K562 (cell line): ENCODE measurements around the gene VHLL. TPM values are rescaled to one million over a fixed set of nuclear protein-coding genes. Genes with fewer than 3 reads are reported as not detected.
A peak's percentile ranks its signal among the peaks of the same experiment; 100 is the strongest.

Experiments used
- ATAC-seq: fragments of 200-7000 bp; cut with Tn5 transposase; 3 replicates; pipeline ENCODE4 v1.9.1; 2020; ENCODE audit warnings: moderate library complexity
- BruUV-seq: library from RNA; stranded (reverse); fragments of 400-500 nt; replicated peaks from 2 replicates; lab custom pipeline; 2021; lab: Mats Ljungman, UMichigan
- CTCF ChIA-PET: fragments of 300-600 bp; formaldehyde crosslinking; extraction: SDS; loops from one replicate; lab custom pipeline; 2021; ENCODE audit warnings: low intra/inter-chr PET ratio; lab: Yijun Ruan, JAX
- POLR2A ChIA-PET: fragments of 300-600, 350-650 bp; sonication (Branson Sonifier 250); formaldehyde crosslinking; extraction: SDS; loops from one replicate; lab custom pipeline; 2021; ENCODE audit warnings: antibody characterized with exemption, inconsistent platforms; lab: Yijun Ruan, JAX
- DNase-seq, 4 experiments: peaks; one replicate each; pipeline versions ENCODE4 v3.0.0 to v3.0.0-alpha.2; 2011 to 2018; ENCODE audit warnings: low spot score in 3 of 4, mixed read lengths in 3 of 4; ENCODE audit errors: extremely low read depth in 1 of 4
- FAIRE-seq: peaks from 2 replicates; lab custom pipeline; 2011; peaks lifted over from hg19 to GRCh38; lab: Jason Lieb, UNC
- H2AFZ ChIP-seq: 2 replicates; pipeline ENCODE4 v1.6.0; 2011; ENCODE audit warnings: low read depth, low read length, control low read depth, inconsistent platforms
- H3K27ac ChIP-seq: fragments of 200-600 bp; 3 replicates; pipeline ENCODE4 v1.8.0; 2011; ENCODE audit warnings: low read depth, mild to moderate bottlenecking, control low read depth, inconsistent platforms, low read length, moderate library complexity, mixed read lengths; ENCODE audit errors: extremely low read depth
- H3K27me3 ChIP-seq, 2 experiments: fragments of 300-600 bp in 1 of 2; 2 replicates in 1 of 2; 3 replicates in 1 of 2; pipeline versions ENCODE4 v1.6.0 to v1.8.0; 2011; ENCODE audit warnings: inconsistent platforms in 2 of 2, low read length in 2 of 2, mild to moderate bottlenecking in 1 of 2, mixed read lengths in 1 of 2, moderate library complexity in 1 of 2; ENCODE audit not compliant: control insufficient read depth in 2 of 2, insufficient read depth in 2 of 2
- H3K36me3 ChIP-seq: fragments of 300-600 bp; 3 replicates; pipeline ENCODE4 v1.8.0; 2011; ENCODE audit warnings: mild to moderate bottlenecking, low read length, inconsistent platforms; ENCODE audit not compliant: control insufficient read depth, insufficient read depth
- H3K4me1 ChIP-seq, 2 experiments: fragments of 200-600 bp in 1 of 2; replicated peaks in 1 of 2; 2 replicates in 1 of 2; 3 replicates in 1 of 2; pipeline versions ENCODE4 v1.5.1 to v1.8.0; 2011; ENCODE audit warnings: inconsistent platforms in 2 of 2, low read length in 2 of 2, mild to moderate bottlenecking in 1 of 2, mixed read lengths in 1 of 2, moderate library complexity in 1 of 2; ENCODE audit not compliant: control insufficient read depth in 2 of 2, insufficient read depth in 2 of 2
- H3K4me2 ChIP-seq: 2 replicates; pipeline ENCODE4 v1.6.1; 2011; ENCODE audit warnings: low read length, control low read depth, inconsistent platforms, mixed read lengths; ENCODE audit not compliant: insufficient read depth
- H3K4me3 ChIP-seq: fragments of 200-600 bp; sonication (generic), shearing (Covaris generic); 2 replicates; pipeline ENCODE4 v1.5.1; 2016; ENCODE audit warnings: control low read depth, inconsistent platforms
- H3K79me2 ChIP-seq: fragments of 200-600 bp; 3 replicates; pipeline ENCODE4 v1.8.0; 2011; ENCODE audit warnings: low read length, inconsistent platforms; ENCODE audit not compliant: control insufficient read depth, insufficient read depth
- H3K9ac ChIP-seq, 2 experiments: 2 replicates each; pipeline versions ENCODE4 v1.6.0 to v1.6.1; 2011; ENCODE audit warnings: low read depth in 2 of 2, low read length in 2 of 2, control low read depth in 1 of 2, inconsistent platforms in 1 of 2, mild to moderate bottlenecking in 1 of 2, mixed read lengths in 1 of 2; ENCODE audit not compliant: insufficient read depth in 1 of 2
- H3K9me1 ChIP-seq: one replicate; pipeline ENCODE4 v1.6.0; 2011; ENCODE audit warnings: inconsistent platforms, mild to moderate bottlenecking, low read length, moderate library complexity; ENCODE audit not compliant: control insufficient read depth, insufficient read depth
- H3K9me3 ChIP-seq: replicated peaks from 2 replicates; pipeline ENCODE4 v1.5.1; 2011; ENCODE audit warnings: low read depth, low read length, inconsistent platforms; ENCODE audit not compliant: control insufficient read depth, insufficient read depth
- H4K20me1 ChIP-seq: replicated peaks from 2 replicates; pipeline ENCODE4 v1.6.1; 2011; ENCODE audit warnings: low read length, inconsistent platforms, mixed read lengths; ENCODE audit not compliant: control insufficient read depth, insufficient read depth
- BCOR ChIP-seq: fragments of 450-650 bp; IDR thresholded peaks from 2 replicates; pipeline ENCODE4 v1.6.1; 2016
- CEBPB ChIP-seq: fragments of 450-650 bp; IDR thresholded peaks from 2 replicates; pipeline ENCODE4 v1.6.1; 2016; ENCODE audit warnings: missing genetic modification characterization, missing compliant biosample characterization
- ETS2 ChIP-seq: IDR thresholded peaks from 2 replicates; pipeline ENCODE4 v1.6.1; 2016; ENCODE audit warnings: borderline replicate concordance, missing genetic modification characterization, mild to moderate bottlenecking, moderate library complexity, missing compliant biosample characterization; ENCODE audit not compliant: poor library complexity, severe bottlenecking
- HLTF ChIP-seq: fragments of 450-650 bp; IDR thresholded peaks from 2 replicates; pipeline ENCODE4 v1.6.1; 2016
- IRF2 ChIP-seq: sonication (generic); formaldehyde crosslinking; IDR thresholded peaks from 2 replicates; pipeline ENCODE4 v1.8.1; 2022; ENCODE audit warnings: mild to moderate bottlenecking, missing genetic modification reagents
- MAFF ChIP-seq: IDR thresholded peaks from 2 replicates; pipeline ENCODE4 v1.6.1; 2012; ENCODE audit warnings: low read length, improper control_type of control experiment
- SAP30 ChIP-seq: fragments of 200-600 bp; sonication (generic); IDR thresholded peaks from 2 replicates; pipeline ENCODE4 v1.6.1; 2012; ENCODE audit warnings: borderline replicate concordance, low read depth, mild to moderate bottlenecking, moderate library complexity, low read length, control low read depth, inconsistent platforms; ENCODE audit not compliant: insufficient read depth, poor library complexity, severe bottlenecking
- SMAD4 ChIP-seq: fragments of 250-450 bp; sonication (Bioruptor Pico); conservative IDR thresholded peaks from 2 replicates; pipeline ENCODE4 v1.8.0; 2021; ENCODE audit warnings: inconsistent platforms, mild to moderate bottlenecking, moderate library complexity
- SNRNP70 ChIP-seq: fragments of 200-400 bp; formaldehyde crosslinking; optimal IDR thresholded peaks from 2 replicates; pipeline ENCODE3; 2017; ENCODE audit warnings: low read depth, low read length
- SRSF7 ChIP-seq: fragments of 200-400 bp; formaldehyde crosslinking; optimal IDR thresholded peaks from 2 replicates; pipeline ENCODE3; 2017; ENCODE audit warnings: mild to moderate bottlenecking, low read depth, low read length
- ZNF263 ChIP-seq: sonication (generic); formaldehyde crosslinking; IDR thresholded peaks from 2 replicates; pipeline ENCODE4 v1.8.0; 2022; ENCODE audit warnings: mild to moderate bottlenecking, missing genetic modification reagents, borderline replicate concordance
- ZNF696 ChIP-seq: fragments of 250-450 bp; sonication (Bioruptor Pico); conservative IDR thresholded peaks from 2 replicates; pipeline ENCODE4 v1.4.0; 2020; ENCODE audit warnings: mild to moderate bottlenecking, moderate library complexity
- WGBS: fragments of 100-300 bp; shearing (Covaris generic); methylation state at CpG from one replicate; pipeline ENCODE4 v1.1.6; 2016; ENCODE audit warnings: low coverage, mixed read lengths; ENCODE audit not compliant: insufficient coverage; ENCODE audit errors: missing lambda C conversion rate; 5-methylcytosine and 5-hydroxymethylcytosine counted together
- in situ Hi-C: fragments of 300-500 bp; cut with MboI; formaldehyde crosslinking; loops from 4 replicates; pipeline ENCODE4 v1.15.0; 2018; ENCODE audit warnings: inconsistent platforms, mixed read lengths
- intact Hi-C: fragments of 100-400 bp; cut with micrococcal nuclease; formaldehyde crosslinking; loops from 2 replicates; pipeline ENCODE4 v1.14.2; 2022
- polyA plus RNA-seq, 8 experiments: library from polyadenylated mRNA; depleted of rRNA in 4 of 8; stranded (reverse) in 5 of 8; unstranded in 3 of 8; fragments of >200 nt; fragmentation: Nextera tagmentation in 2 of 8; fragmentation: Illumina TruSeq in 1 of 8; extraction: Ambion mirVana in 2 of 8; extraction: Trizol in 1 of 8; gene quantifications; 2 replicates each; pipeline versions ENCODE4 v1.2.1 to v1.2.3, GENCODE V29; 2011 to 2014; ENCODE audit warnings: inconsistent platforms in 1 of 8, missing spikeins in 1 of 8
- total RNA-seq, 7 experiments: library from RNA; depleted of rRNA in 6 of 7; stranded (reverse); fragments of >200 nt in 6 of 7; fragmentation: Illumina TruSeq in 2 of 7; extraction: Trizol in 2 of 7; gene quantifications; 2 replicates each; pipeline versions ENCODE4 v1.2.1 to v1.2.3, GENCODE V29; 2011 to 2021; ENCODE audit warnings: low replicate concordance in 1 of 7
- TF ChIP-seq, protein P1 (sequence below), 2 experiments: fragments of 450-650 bp; IDR thresholded peaks; 2 replicates each; pipeline ENCODE4 v1.6.1; 2018; ENCODE audit warnings: mild to moderate bottlenecking in 2 of 2, low read depth in 1 of 2; ENCODE audit not compliant: partially characterized antibody in 2 of 2

The VHLL gene
- total and polyA plus RNA-seq, 9 of the 15 experiments (the other 6 are each of a cell fraction or from before 2014, with no cell fraction given): not detected

DNA sequence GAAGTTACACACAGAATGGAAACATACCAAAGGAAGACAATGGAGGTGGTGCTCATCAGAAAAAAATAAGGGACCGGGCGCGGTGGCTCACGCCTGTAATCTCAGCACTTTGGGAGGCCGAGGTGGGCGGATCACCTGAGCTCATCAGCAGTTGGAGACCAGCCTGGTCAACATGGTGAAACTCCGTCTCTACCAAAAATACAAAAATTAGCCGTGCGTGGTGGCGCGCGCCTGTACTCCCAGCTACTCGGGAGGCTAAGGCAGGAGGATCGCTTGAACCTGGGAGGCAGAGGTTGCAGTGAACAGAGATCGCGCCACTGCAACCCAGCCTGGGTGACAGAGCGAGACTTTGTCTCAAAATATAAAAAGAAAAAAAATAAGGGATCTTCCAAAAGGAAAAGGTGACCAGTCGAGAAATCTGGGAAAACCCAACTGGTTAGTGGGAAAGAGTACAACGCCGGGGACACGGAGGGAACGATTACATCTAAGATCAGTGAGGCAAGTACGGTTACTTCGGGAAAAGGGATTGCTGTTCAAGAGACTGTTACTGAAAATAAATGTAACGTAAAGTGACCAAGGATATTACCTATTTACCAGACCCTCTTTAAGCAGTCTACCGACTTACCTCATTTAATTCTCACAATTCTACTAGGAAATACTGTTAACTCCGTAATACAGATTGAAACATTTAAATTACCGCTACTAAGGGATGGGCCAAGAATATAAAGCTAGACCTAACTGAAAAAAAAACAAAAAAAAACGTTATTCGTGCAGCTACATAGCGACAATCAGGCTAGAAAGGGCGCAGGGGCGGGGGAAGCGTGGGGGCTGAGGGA is 38.2 kb upstream of the VHLL start:
- POLR2A ChIA-PET: interaction anchor here (0.6 to 1.2 kb wide), 9 partner anchors 15 to 105 kb away, joined by 3 to 5 read pairs (median 3); no protein-coding TSS in a partner anchor
- H3K79me2 ChIP-seq: peaks cover 59% of the 10 kb centered on the region
- DNase-seq: peak in 2 of 4 experiments; percentile 29 to 36
- no peak for TF ChIP-seq SNRNP70
- no peak for TF ChIP-seq CEBPB (tag)
- no peak for TF ChIP-seq ETS2
- no peak for TF ChIP-seq IRF2 (CRISPR knock-in tag)
- TF ChIP-seq SAP30: peak; percentile 62
- no peak for TF ChIP-seq MAFF
- no peak for TF ChIP-seq ZNF263
- TF ChIP-seq SRSF7: no peak
- 0 out of 2 replicates have a peak, but pooled peaks have one; percentile 14 for TF ChIP-seq SMAD4 (CRISPR knock-in tag)
- 0 out of 2 replicates have a peak, but pooled peaks have one; percentile 31 for TF ChIP-seq HLTF
- no peak for TF ChIP-seq ZNF696 (CRISPR knock-in tag)
- peak; percentile 94 for TF ChIP-seq BCOR
- TF ChIP-seq, protein P1, sequence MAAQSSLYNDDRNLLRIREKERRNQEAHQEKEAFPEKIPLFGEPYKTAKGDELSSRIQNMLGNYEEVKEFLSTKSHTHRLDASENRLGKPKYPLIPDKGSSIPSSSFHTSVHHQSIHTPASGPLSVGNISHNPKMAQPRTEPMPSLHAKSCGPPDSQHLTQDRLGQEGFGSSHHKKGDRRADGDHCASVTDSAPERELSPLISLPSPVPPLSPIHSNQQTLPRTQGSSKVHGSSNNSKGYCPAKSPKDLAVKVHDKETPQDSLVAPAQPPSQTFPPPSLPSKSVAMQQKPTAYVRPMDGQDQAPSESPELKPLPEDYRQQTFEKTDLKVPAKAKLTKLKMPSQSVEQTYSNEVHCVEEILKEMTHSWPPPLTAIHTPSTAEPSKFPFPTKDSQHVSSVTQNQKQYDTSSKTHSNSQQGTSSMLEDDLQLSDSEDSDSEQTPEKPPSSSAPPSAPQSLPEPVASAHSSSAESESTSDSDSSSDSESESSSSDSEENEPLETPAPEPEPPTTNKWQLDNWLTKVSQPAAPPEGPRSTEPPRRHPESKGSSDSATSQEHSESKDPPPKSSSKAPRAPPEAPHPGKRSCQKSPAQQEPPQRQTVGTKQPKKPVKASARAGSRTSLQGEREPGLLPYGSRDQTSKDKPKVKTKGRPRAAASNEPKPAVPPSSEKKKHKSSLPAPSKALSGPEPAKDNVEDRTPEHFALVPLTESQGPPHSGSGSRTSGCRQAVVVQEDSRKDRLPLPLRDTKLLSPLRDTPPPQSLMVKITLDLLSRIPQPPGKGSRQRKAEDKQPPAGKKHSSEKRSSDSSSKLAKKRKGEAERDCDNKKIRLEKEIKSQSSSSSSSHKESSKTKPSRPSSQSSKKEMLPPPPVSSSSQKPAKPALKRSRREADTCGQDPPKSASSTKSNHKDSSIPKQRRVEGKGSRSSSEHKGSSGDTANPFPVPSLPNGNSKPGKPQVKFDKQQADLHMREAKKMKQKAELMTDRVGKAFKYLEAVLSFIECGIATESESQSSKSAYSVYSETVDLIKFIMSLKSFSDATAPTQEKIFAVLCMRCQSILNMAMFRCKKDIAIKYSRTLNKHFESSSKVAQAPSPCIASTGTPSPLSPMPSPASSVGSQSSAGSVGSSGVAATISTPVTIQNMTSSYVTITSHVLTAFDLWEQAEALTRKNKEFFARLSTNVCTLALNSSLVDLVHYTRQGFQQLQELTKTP (IDR thresholded peaks at IDR 0.05; ENCODE audit: low read depth in 1 of 2, partially characterized antibody in 2 of 2): no peak

More for the DNA sequence above, 38.2 kb upstream of the VHLL start:
- in situ Hi-C loops: no loop called here
- H3K9me1 ChIP-seq: no peaks in the 10 kb centered on the region
- H3K4me1 ChIP-seq: peaks cover 0 to 9% of the 10 kb centered on the region in 2 experiments; a peak in 3 of 5 replicates
- H2AFZ ChIP-seq: peak overlapping the region; percentile 89
- TSS peak; percentile 43 for BruUV-seq
- 0% methylated on average over 34 of the region's 34 CpGs for WGBS
- H3K36me3 ChIP-seq: peaks cover 46% of the 10 kb centered on the region
- peaks cover 20% of the 10 kb centered on the region for H4K20me1 ChIP-seq
- ATAC-seq (peak; percentile 23), FAIRE-seq (no peak)
- no peaks in the 10 kb centered on the region for H3K9me3 ChIP-seq
- H3K27ac ChIP-seq: peak overlapping the region; percentile 86
- peak overlapping the region; percentile 91 to 96 for H3K9ac ChIP-seq
- CTCF ChIA-PET: interaction anchor here (0.6 kb wide), 1 partner anchor 108 kb away, joined by 3 read pairs; no protein-coding TSS in a partner anchor
- intact Hi-C loops: loop anchor here (5.0 kb wide), 1 partner anchor 165 kb away; the partner anchor contains the start of gene MEF2D
- peak overlapping the region; percentile 63 for H3K4me3 ChIP-seq
- no peaks in the 10 kb centered on the region for H3K27me3 ChIP-seq
- peak overlapping the region; percentile 90 for H3K4me2 ChIP-seq
